MCF 10A (cell line): ENCODE measurements around the gene DHRS13. TPM values are rescaled to one million over a fixed set of nuclear protein-coding genes. Genes with fewer than 3 reads are reported as not detected.

Experiments used
- BruUV-seq: library from RNA; stranded (reverse); fragments of 400-500 nt; replicated peaks from 2 replicates; lab custom pipeline; 2021; lab: Mats Ljungman, UMichigan
- CTCF ChIA-PET: fragments of 300-600 bp; sonication (Branson Sonifier 250); formaldehyde crosslinking; extraction: SDS; loops from one replicate; lab custom pipeline; 2021; ENCODE audit warnings: antibody characterized with exemption, inconsistent platforms; lab: Yijun Ruan, JAX
- POLR2A ChIA-PET: fragments of 300-600, 350-650 bp; sonication (Branson Sonifier 250); formaldehyde crosslinking; extraction: SDS; loops from one replicate; lab custom pipeline; 2020; ENCODE audit warnings: antibody characterized with exemption, inconsistent platforms; lab: Yijun Ruan, JAX
- DNase-seq: peaks from one replicate; pipeline ENCODE4 v3.0.0-alpha.2; 2018; ENCODE audit not compliant: unreplicated experiment
- H3K27ac Mint-ChIP-seq: one replicate; pipeline ENCODE4 v1.8.0; 2022; ENCODE audit warnings: mild to moderate bottlenecking, low read depth, mixed read lengths; ENCODE audit not compliant: unreplicated experiment
- H3K27me3 Mint-ChIP-seq: one replicate; pipeline ENCODE4 v1.8.0; 2022; ENCODE audit warnings: mixed read lengths; ENCODE audit not compliant: insufficient read depth, unreplicated experiment
- H3K36me3 Mint-ChIP-seq: one replicate; pipeline ENCODE4 v1.8.0; 2022; ENCODE audit warnings: mild to moderate bottlenecking, moderate library complexity, mixed read lengths; ENCODE audit not compliant: insufficient read depth, unreplicated experiment
- H3K4me1 Mint-ChIP-seq: one replicate; pipeline ENCODE4 v1.8.0; 2022; ENCODE audit warnings: mixed read lengths; ENCODE audit not compliant: insufficient read depth, unreplicated experiment
- H3K4me3 Mint-ChIP-seq: one replicate; pipeline ENCODE4 v1.8.0; 2022; ENCODE audit warnings: mild to moderate bottlenecking, moderate library complexity, mixed read lengths; ENCODE audit not compliant: unreplicated experiment
- H3K9me3 Mint-ChIP-seq: one replicate; pipeline ENCODE4 v1.8.0; 2022; ENCODE audit warnings: mixed read lengths; ENCODE audit not compliant: unreplicated experiment
- CTCF ChIP-seq: fragments of 200-600 bp; IDR thresholded peaks from one replicate; pipeline ENCODE4 v1.8.0; 2022; ENCODE audit warnings: antibody characterized with exemption, mild to moderate bottlenecking; ENCODE audit not compliant: unreplicated experiment
- intact Hi-C: fragments of 100-400 bp; cut with micrococcal nuclease; formaldehyde crosslinking; loops from 2 replicates; pipeline ENCODE4 v1.14.1; 2022
- total RNA-seq: library from RNA; stranded (reverse); gene quantifications from 2 replicates; pipeline ENCODE4 v1.2.3, GENCODE V29; 2022

Gene DHRS13
- total RNA-seq, 1 experiment from 2014 or later = 9.5 TPM

- H3K4me1 Mint-ChIP-seq = peaks cover 14% of the 10 kb centered on the region
- intact Hi-C loops = no loop called here
- no TSS peak for BruUV-seq
- H3K27me3 Mint-ChIP-seq = no peaks in the 10 kb centered on the region
- no peaks in the 10 kb centered on the region for H3K9me3 Mint-ChIP-seq
- H3K4me3 Mint-ChIP-seq = no peak overlapping the region
- peaks cover 11% of the 10 kb centered on the region for H3K36me3 Mint-ChIP-seq
- ChIA-PET CTCF (interaction anchor here (1.5 kb wide), 1 partner anchor 110 kb away, joined by 6 read pairs; no protein-coding TSS in a partner anchor), POLR2A (no interaction called here)
- no peak for TF ChIP-seq CTCF
- H3K27ac Mint-ChIP-seq = no peak overlapping the region
- DNase-seq = no peak
Observed at GRCh38 chr17:28873839-28874238, 29.0 kb downstream of the DHRS13 start.

- POLR2A ChIA-PET = interaction anchor here (0.6 to 1.4 kb wide), 4 partner anchors 8 to 229 kb away, joined by 3 to 4 read pairs (median 3); no protein-coding TSS in a partner anchor
- H3K4me3 Mint-ChIP-seq = no peak overlapping the region
- no TSS peak for BruUV-seq
- DNase-seq = no peak
- no peaks in the 10 kb centered on the region for H3K36me3 Mint-ChIP-seq
- H3K9me3 Mint-ChIP-seq = no peaks in the 10 kb centered on the region
- H3K27me3 Mint-ChIP-seq = no peaks in the 10 kb centered on the region
- no peak for TF ChIP-seq CTCF
- peaks cover 5% of the 10 kb centered on the region for H3K4me1 Mint-ChIP-seq
- no peak overlapping the region for H3K27ac Mint-ChIP-seq
- CTCF ChIA-PET = interaction anchor here (0.6 to 1.0 kb wide), 3 partner anchors 8 to 106 kb away, joined by 3 to 4 read pairs (median 3); no protein-coding TSS in a partner anchor
- intact Hi-C loops = no loop called here
Observed at GRCh38 chr17:28871056-28871579, 31.8 kb downstream of the DHRS13 start.

GRCh38 chr17:28867276-28867675, 35.6 kb downstream of the DHRS13 start:
- ChIA-PET POLR2A (interaction anchor here (1.2 kb wide), 1 partner anchor 14 kb away, joined by 3 read pairs; no protein-coding TSS in a partner anchor), CTCF (no interaction called here)
- H3K36me3 Mint-ChIP-seq = peaks cover 6% of the 10 kb centered on the region
- no peaks in the 10 kb centered on the region for H3K9me3 Mint-ChIP-seq
- no peak for DNase-seq
- TF ChIP-seq CTCF = no peak
- H3K4me3 Mint-ChIP-seq = no peak overlapping the region
- no TSS peak for BruUV-seq
- H3K27me3 Mint-ChIP-seq = no peaks in the 10 kb centered on the region
- H3K27ac Mint-ChIP-seq = no peak overlapping the region
- H3K4me1 Mint-ChIP-seq = no peaks in the 10 kb centered on the region
- intact Hi-C loops = no loop called here

GRCh38 chr17:28865946-28866752, 36.7 kb downstream of the DHRS13 start:
- CTCF ChIA-PET = interaction anchor here (0.6 to 1.5 kb wide), 2 partner anchors 58 to 377 kb away, joined by 3 to 6 read pairs; no protein-coding TSS in a partner anchor
- no peak for TF ChIP-seq CTCF

More at GRCh38 chr17:28865946-28866752, 36.7 kb downstream of the DHRS13 start:
- peaks cover 6% of the 10 kb centered on the region for H3K36me3 Mint-ChIP-seq
- peak; percentile 41 for DNase-seq
- no peaks in the 10 kb centered on the region for H3K27me3 Mint-ChIP-seq
- intact Hi-C loops = no loop called here
- no peak overlapping the region for H3K4me3 Mint-ChIP-seq
- no peaks in the 10 kb centered on the region for H3K4me1 Mint-ChIP-seq
- no peaks in the 10 kb centered on the region for H3K9me3 Mint-ChIP-seq
- no TSS peak for BruUV-seq
- no peak overlapping the region for H3K27ac Mint-ChIP-seq
- POLR2A ChIA-PET = interaction anchor here (1.2 to 1.3 kb wide), 2 partner anchors 8 to 12 kb away, joined by 3 to 5 read pairs; no protein-coding TSS in a partner anchor
